Right renal pelvis (tissue), 4 donors: Measurements from ENCODE around the gene STPG1. TPM values are rescaled to one million over a fixed set of nuclear protein-coding genes. Genes with fewer than 3 reads are reported as not detected.

Source experiments
- DNase-seq, 4 donors: peaks; one replicate each; pipeline ENCODE4 v3.0.0-alpha.2; 2013; ENCODE audit warnings: low read depth in 4 of 4, low spot score in 3 of 4, missing footprints in 1 of 4
- polyA plus RNA-seq, 4 donors: library from polyadenylated mRNA; unstranded; fragments of 120-200 nt; gene quantifications; one replicate each; pipeline ENCODE4 v1.2.1, GENCODE V29; 2013; ENCODE audit not compliant: insufficient read length in 4 of 4

The STPG1 gene
- polyA plus RNA-seq, 4 donors: 10.3 to 13.6 (median 12.1) TPM

- no peak for DNase-seq
Measured at GRCh38 chr1:24347159-24347934, 66.2 kb downstream of the STPG1 start.

- DNase-seq: no peak
Measured at GRCh38 chr1:24345334-24345733, 68.2 kb downstream of the STPG1 start.

GRCh38 chr1:24344090-24344742, 69.4 kb downstream of the STPG1 start:
- no peak for DNase-seq

GRCh38 chr1:24343412-24344089, 70.0 kb downstream of the STPG1 start:
- no peak for DNase-seq

- DNase-seq: no peak
Measured at GRCh38 chr1:24341260-24341659, 72.3 kb downstream of the STPG1 start.

- no peak for DNase-seq
Measured at GRCh38 chr1:24340770-24341169, 72.8 kb downstream of the STPG1 start.

GRCh38 chr1:24339996-24340395, 73.6 kb downstream of the STPG1 start:
- no peak for DNase-seq

GRCh38 chr1:24338447-24338846, 75.1 kb downstream of the STPG1 start:
- DNase-seq: no peak

- no peak for DNase-seq
Measured at GRCh38 chr1:24337455-24337854, 76.1 kb downstream of the STPG1 start.

GRCh38 chr1:24336075-24336474, 77.5 kb downstream of the STPG1 start:
- DNase-seq: no peak

GRCh38 chr1:24331961-24332673, 81.5 kb downstream of the STPG1 start:
- DNase-seq: no peak

GRCh38 chr1:24329797-24330543, 83.6 kb downstream of the STPG1 start:
- no peak for DNase-seq

- DNase-seq: no peak
Measured at GRCh38 chr1:24329331-24329730, 84.3 kb downstream of the STPG1 start.

GRCh38 chr1:24327891-24328290, 85.7 kb downstream of the STPG1 start:
- no peak for DNase-seq

GRCh38 chr1:24327486-24327885, 86.1 kb downstream of the STPG1 start:
- no peak for DNase-seq

- DNase-seq: no peak
Measured at GRCh38 chr1:24325587-24326449, 87.8 kb downstream of the STPG1 start.

GRCh38 chr1:24324903-24325302, 88.7 kb downstream of the STPG1 start:
- DNase-seq: no peak

GRCh38 chr1:24323281-24323680, 90.3 kb downstream of the STPG1 start:
- DNase-seq: no peak

GRCh38 chr1:24322470-24323177, 91.0 kb downstream of the STPG1 start:
- no peak for DNase-seq
